Cerebellar cortex (tissue), 1 donor: Measurements from ENCODE around the gene PCDHGB6.
"Not testable (repeated sequence)": the region's sequence is repeated elsewhere in the genome, so short reads cannot be mapped to it uniquely, and the experiment has no call there.

Experiments
- DNase-seq: peaks from one replicate; pipeline ENCODE4 v3.0.0-alpha.2; 2015; ENCODE audit warnings: low spot score

Gene PCDHGB6

GRCh38 chr5:141419074-141419880 lies 11.5 kb downstream of the PCDHGB6 start:
- DNase-seq, result no peak

- DNase-seq, result no peak
Observed at GRCh38 chr5:141420855-141421488, 13.2 kb downstream of the PCDHGB6 start, which contains the start of gene PCDHGA11. Gene PCDHGA11, plus strand, starts transcription at chr5:141421051. Its CDS starts 177 bp downstream, at chr5:141421228.

GRCh38 chr5:141421489-141421855 lies 13.7 kb downstream of the PCDHGB6 start:
- DNase-seq, result no peak

GRCh38 chr5:141422742-141423291 lies 15.0 kb downstream of the PCDHGB6 start:
- no peak for DNase-seq

- no peak for DNase-seq
Observed at GRCh38 chr5:141427783-141428426, 20.1 kb downstream of the PCDHGB6 start.

GRCh38 chr5:141430332-141431113 lies 22.7 kb downstream of the PCDHGB6 start, which contains the start of gene PCDHGA12:
Gene PCDHGA12, plus strand, starts transcription at chr5:141430507. Its CDS starts 253 bp downstream, at chr5:141430760.
- DNase-seq, result no peak

GRCh38 chr5:141431286-141431685 lies 23.5 kb downstream of the PCDHGB6 start:
- no peak for DNase-seq

- DNase-seq, result not testable (repeated sequence)
Observed at GRCh38 chr5:141432308-141432707, 24.5 kb downstream of the PCDHGB6 start.

GRCh38 chr5:141432726-141433125 lies 24.9 kb downstream of the PCDHGB6 start:
- DNase-seq, result not testable (repeated sequence)

- DNase-seq, result no peak
Observed at GRCh38 chr5:141434006-141434405, 26.2 kb downstream of the PCDHGB6 start.

GRCh38 chr5:141437221-141437620 lies 29.4 kb downstream of the PCDHGB6 start:
- no peak for DNase-seq

- DNase-seq, result peak; percentile 3
Observed at GRCh38 chr5:141439411-141440141, 31.8 kb downstream of the PCDHGB6 start.

- no peak for DNase-seq
Observed at GRCh38 chr5:141440341-141440740, 32.5 kb downstream of the PCDHGB6 start.

- no peak for DNase-seq
Observed at GRCh38 chr5:141441571-141442170, 33.9 kb downstream of the PCDHGB6 start.
